ENCODE results near the gene HOMEZ. TPM values are rescaled to one million over a fixed set of nuclear protein-coding genes. Genes with fewer than 3 reads are reported as not detected.

The HOMEZ gene
- total RNA-seq, 1 experiment from 2014 or later = 6.2 TPM

DNA sequence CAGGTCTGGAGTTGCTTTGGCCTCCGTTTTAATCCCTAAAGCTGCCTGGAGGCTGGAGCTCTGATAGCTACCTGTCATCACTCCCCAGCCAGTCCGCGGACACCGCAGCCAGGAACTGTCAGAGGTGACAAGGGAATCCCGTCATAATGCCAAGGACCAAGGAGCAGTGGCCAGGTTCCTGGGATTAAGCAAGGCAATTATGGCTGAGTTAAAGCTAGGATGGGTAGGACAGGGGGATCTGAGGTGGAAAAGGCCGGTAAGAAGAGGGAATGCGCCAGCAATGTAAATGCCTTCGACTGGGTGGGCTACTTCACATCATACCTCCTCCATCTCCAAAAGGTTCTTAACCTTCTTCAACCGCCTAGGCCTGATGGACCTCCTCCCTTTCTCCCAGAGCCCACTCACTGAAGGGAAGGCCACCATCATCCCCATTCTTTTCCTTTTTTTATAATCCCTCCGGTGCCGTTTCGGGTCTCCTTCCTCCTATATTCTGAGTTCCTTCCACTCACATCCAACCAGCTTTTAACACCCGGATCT lies 14.8 kb upstream of the HOMEZ start:
- Histone ChIP-seq H4K20me1 (ENCODE audit: control insufficient read depth, insufficient read depth, insufficient read length) (no peaks in the 10 kb centered on the region), H2AK5ac (ENCODE audit: insufficient read length, low read length) (no peak overlapping the region), H2BK5ac (ENCODE audit: insufficient read length, low read length) (no peak overlapping the region), H2AFZ (ENCODE audit: low read length) (no peak overlapping the region), H3K27ac (ENCODE audit: insufficient read length, low read depth, low read length) (no peak overlapping the region), H3K23ac (ENCODE audit: insufficient read length, low read depth, low read length) (no peak overlapping the region), H4K91ac (ENCODE audit: insufficient read length, low read depth, low read length) (no peak overlapping the region), H2BK120ac (ENCODE audit: low read depth, low read length, poor library complexity, severe bottlenecking) (no peak overlapping the region), H3K18ac (ENCODE audit: insufficient read length, low read depth, low read length) (no peak overlapping the region), H3K4ac (ENCODE audit: low read depth, low read length) (no peak overlapping the region), H3T11ph (ENCODE audit: low read length) (no peak overlapping the region), H3K4me1 (ENCODE audit: insufficient read depth, low read length) (no peaks in the 10 kb centered on the region), H4K5ac (ENCODE audit: insufficient read length, low read depth, low read length) (no peak overlapping the region), H3K4me2 (ENCODE audit: insufficient read depth, insufficient read length, low read length) (peak overlapping the region; percentile 84), H3K79me2 (ENCODE audit: insufficient read depth, low read length) (no peaks in the 10 kb centered on the region), H3K9me3 (ENCODE audit: control insufficient read depth, low read depth, low read length) (no peaks in the 10 kb centered on the region), H3K23me2 (ENCODE audit: insufficient read length, low read depth, low read length, poor library complexity, severe bottlenecking) (peaks cover 17% of the 10 kb centered on the region), H2BK20ac (ENCODE audit: low read depth, low read length, poor library complexity, severe bottlenecking) (no peak overlapping the region), H3K56ac (ENCODE audit: insufficient read length, low read depth, low read length) (no peak overlapping the region), H3K79me1 (ENCODE audit: insufficient read depth, low read depth, low read length, poor library complexity, severe bottlenecking) (no peaks in the 10 kb centered on the region), H4K8ac (replicated peaks; ENCODE audit: insufficient read length, low read depth, low read length) (no peak overlapping the region), H2BK12ac (ENCODE audit: insufficient read length, low read depth, low read length) (no peak overlapping the region), H3K9ac (ENCODE audit: extremely low read depth, insufficient read length, low read length) (peak overlapping the region; percentile 21), H3K27me3 (ENCODE audit: insufficient read depth, low read length) (peaks cover 20% of the 10 kb centered on the region), H3K14ac (ENCODE audit: insufficient read depth, low read length) (no peak overlapping the region), H2BK15ac (ENCODE audit: low read depth, low read length) (no peak overlapping the region)
- H3K36me3 Mint-ChIP-seq (ENCODE audit: insufficient read depth in 1 of 3, low read depth in 3 of 3) = peaks cover 0 to 10% (median 0%) of the 10 kb centered on the region in 3 experiments; a peak in 1 of 7 replicates
- DNase-seq = no peak
- H3K4me3 Mint-ChIP-seq = peak overlapping the region; percentile 84 to 89
- no CpG with 5 or more reads among the region's 13 CpGs for WGBS (ENCODE audit: extremely low coverage, insufficient read length, low lambda C conversion rate)
- H3K27ac Mint-ChIP-seq = peak overlapping the region in 1 of 3 experiments; percentile 97; a peak in 1 of 7 replicates
- H3K27me3 Mint-ChIP-seq (ENCODE audit: low read depth) = peaks cover 69% of the 10 kb centered on the region
- no peak for TF ChIP-seq CTCF (conservative IDR thresholded peaks at IDR 0.05)
- H3K9me3 Mint-ChIP-seq = no peaks in the 10 kb centered on the region
- peaks cover 11 to 20% of the 10 kb centered on the region in 2 experiments for H3K4me1 Mint-ChIP-seq
